Large intestine (tissue), 3 donors: ENCODE data around the gene KIF13A. TPM values are rescaled to one million over a fixed set of nuclear protein-coding genes. Genes with fewer than 3 reads are reported as not detected.

ENCODE experiments used
- DNase-seq, 2 donors: peaks; one replicate each; pipeline versions ENCODE4 v3.0.0 to v3.0.0-alpha.2; 2013
- H3K27ac ChIP-seq: one replicate; pipeline ENCODE4 v1.5.1; 2013; ENCODE audit warnings: low read length
- H3K27me3 ChIP-seq: 2 replicates; pipeline ENCODE4 v1.6.1; 2013; ENCODE audit warnings: low read length; ENCODE audit not compliant: control insufficient read depth, insufficient read depth
- H3K36me3 ChIP-seq: 2 replicates; pipeline ENCODE4 v1.6.1; 2013; ENCODE audit warnings: low read length; ENCODE audit not compliant: control insufficient read depth, insufficient read depth
- H3K4me1 ChIP-seq: one replicate; pipeline ENCODE4 v1.6.1; 2013; ENCODE audit warnings: low read length; ENCODE audit not compliant: control insufficient read depth, insufficient read depth
- H3K4me3 ChIP-seq: one replicate; pipeline ENCODE4 v1.5.1; 2013; ENCODE audit warnings: low read length
- H3K9me3 ChIP-seq: one replicate; pipeline ENCODE4 v1.6.1; 2013; ENCODE audit warnings: mild to moderate bottlenecking, low read depth, low read length, moderate library complexity; ENCODE audit not compliant: control insufficient read depth
- WGBS: methylation state at CpG from one replicate; pipeline ENCODE4 v1.1.5; 2013; ENCODE audit warnings: low lambda C conversion rate; ENCODE audit not compliant: insufficient coverage; 5-methylcytosine and 5-hydroxymethylcytosine counted together
- polyA plus RNA-seq: library from polyadenylated mRNA; unstranded; fragments of 120-200 nt; gene quantifications from one replicate; pipeline ENCODE4 v1.2.1, GENCODE V29; 2013

KIF13A gene
- polyA plus RNA-seq, 1 donor: 34.4 TPM

- no peaks in the 10 kb centered on the region for H3K36me3 ChIP-seq
- no peaks in the 10 kb centered on the region for H3K9me3 ChIP-seq
- H3K27ac ChIP-seq: no peak overlapping the region
- no peaks in the 10 kb centered on the region for H3K4me1 ChIP-seq
- no peak for DNase-seq
- H3K4me3 ChIP-seq: no peak overlapping the region
- no CpG with 5 or more reads among the region's 10 CpGs for WGBS
- H3K27me3 ChIP-seq: no peaks in the 10 kb centered on the region
These were observed 17.0 kb upstream of the KIF13A start for GRCh38 chr6:18004256-18004985.

- Histone ChIP-seq H3K27me3 (no peaks in the 10 kb centered on the region), H3K4me1 (no peaks in the 10 kb centered on the region), H3K4me3 (no peak overlapping the region), H3K36me3 (no peaks in the 10 kb centered on the region), H3K9me3 (no peaks in the 10 kb centered on the region), H3K27ac (no peak overlapping the region)
- no peak for DNase-seq
- 72% methylated on average over 4 of the region's 7 CpGs for WGBS
These were observed 12.0 kb upstream of the KIF13A start for GRCh38 chr6:17999425-17999824.

- H3K36me3 ChIP-seq: no peaks in the 10 kb centered on the region
- no CpG with 5 or more reads among the region's 1 CpG for WGBS
- H3K9me3 ChIP-seq: no peaks in the 10 kb centered on the region
- no peak overlapping the region for H3K4me3 ChIP-seq
- H3K4me1 ChIP-seq: no peaks in the 10 kb centered on the region
- DNase-seq: no peak
- H3K27ac ChIP-seq: no peak overlapping the region
- H3K27me3 ChIP-seq: no peaks in the 10 kb centered on the region
These were observed 11.0 kb upstream of the KIF13A start for GRCh38 chr6:17998442-17998841.

GRCh38 chr6:17998003-17998402 lies 10.6 kb upstream of the KIF13A start:
- no peaks in the 10 kb centered on the region for H3K9me3 ChIP-seq
- no peaks in the 10 kb centered on the region for H3K36me3 ChIP-seq
- H3K4me3 ChIP-seq: no peak overlapping the region
- no peaks in the 10 kb centered on the region for H3K4me1 ChIP-seq
- no peaks in the 10 kb centered on the region for H3K27me3 ChIP-seq
- DNase-seq: no peak
- WGBS: 100% methylated on average over 1 of the region's 3 CpGs
- no peak overlapping the region for H3K27ac ChIP-seq

- no peak for DNase-seq
- Histone ChIP-seq H3K27me3 (no peaks in the 10 kb centered on the region), H3K27ac (no peak overlapping the region), H3K4me3 (no peak overlapping the region), H3K9me3 (no peaks in the 10 kb centered on the region), H3K4me1 (no peaks in the 10 kb centered on the region), H3K36me3 (no peaks in the 10 kb centered on the region)
- WGBS: 90% methylated on average over 2 of the region's 4 CpGs
These were observed 8.0 kb upstream of the KIF13A start for GRCh38 chr6:17995414-17995813.

- 80% methylated on average over 1 of the region's 2 CpGs for WGBS
- H3K9me3 ChIP-seq: no peaks in the 10 kb centered on the region
- H3K4me3 ChIP-seq: no peak overlapping the region
- no peak for DNase-seq
- no peak overlapping the region for H3K27ac ChIP-seq
- H3K27me3 ChIP-seq: no peaks in the 10 kb centered on the region
- no peaks in the 10 kb centered on the region for H3K4me1 ChIP-seq
- no peaks in the 10 kb centered on the region for H3K36me3 ChIP-seq
These were observed 6.6 kb upstream of the KIF13A start for GRCh38 chr6:17994019-17994418.

GRCh38 chr6:17988422-17988944 lies 1.0 kb upstream of the KIF13A start:
- 92% methylated on average over 2 of the region's 20 CpGs for WGBS
- Histone ChIP-seq H3K4me3 (peak overlapping the region; percentile 65), H3K27me3 (no peaks in the 10 kb centered on the region), H3K9me3 (no peaks in the 10 kb centered on the region), H3K36me3 (no peaks in the 10 kb centered on the region), H3K27ac (peak overlapping the region; percentile 81), H3K4me1 (peaks cover 15% of the 10 kb centered on the region)
- DNase-seq: peak in 1 of 2 donors; percentile 5

- Histone ChIP-seq H3K27me3 (no peaks in the 10 kb centered on the region), H3K36me3 (no peaks in the 10 kb centered on the region), H3K9me3 (no peaks in the 10 kb centered on the region), H3K4me1 (peaks cover 15% of the 10 kb centered on the region), H3K27ac (peak overlapping the region; percentile 81), H3K4me3 (peak overlapping the region; percentile 65)
- WGBS: no CpG with 5 or more reads among the region's 78 CpGs
- peak; percentile 33 to 84 for DNase-seq
These were observed 424 bp upstream of the KIF13A start for GRCh38 chr6:17987697-17988421.

- peak overlapping the region; percentile 81 for H3K4me3 ChIP-seq
- no peaks in the 10 kb centered on the region for H3K27me3 ChIP-seq
- H3K27ac ChIP-seq: peak overlapping the region; percentile 78
- H3K4me1 ChIP-seq: peaks cover 15% of the 10 kb centered on the region
- WGBS: no CpG with 5 or more reads among the region's 65 CpGs
- DNase-seq: peak; percentile 36 to 80
- H3K36me3 ChIP-seq: peaks cover 2% of the 10 kb centered on the region
- no peaks in the 10 kb centered on the region for H3K9me3 ChIP-seq
These were observed 584 bp downstream of the KIF13A start for GRCh38 chr6:17986656-17987446.
